Measurements from ENCODE around the gene ROCK2.
"Not testable (repeated sequence)": the region's sequence is repeated elsewhere in the genome, so short reads cannot be mapped to it uniquely, and the experiment has no call there.

The ROCK2 gene

DNA sequence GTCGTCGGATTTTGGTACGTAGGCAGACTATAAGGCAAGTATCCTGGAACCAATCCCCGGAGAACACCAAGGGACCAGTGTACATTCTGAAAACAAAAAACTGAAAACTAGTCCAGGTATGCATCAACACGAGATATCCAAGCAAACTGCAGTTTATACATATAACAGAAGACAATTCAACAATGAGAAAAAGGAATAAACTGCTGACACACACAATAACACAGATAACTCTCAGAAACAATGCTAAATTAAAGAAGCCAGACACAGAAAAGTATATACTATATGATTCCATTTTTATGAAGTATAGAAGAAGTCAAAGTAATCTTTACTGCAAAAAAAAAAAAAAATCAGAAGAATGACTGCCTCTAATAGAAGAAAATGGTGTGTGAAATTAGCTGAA, 5.9 kb downstream of the ROCK2 start:
- no peak for DNase-seq

DNA sequence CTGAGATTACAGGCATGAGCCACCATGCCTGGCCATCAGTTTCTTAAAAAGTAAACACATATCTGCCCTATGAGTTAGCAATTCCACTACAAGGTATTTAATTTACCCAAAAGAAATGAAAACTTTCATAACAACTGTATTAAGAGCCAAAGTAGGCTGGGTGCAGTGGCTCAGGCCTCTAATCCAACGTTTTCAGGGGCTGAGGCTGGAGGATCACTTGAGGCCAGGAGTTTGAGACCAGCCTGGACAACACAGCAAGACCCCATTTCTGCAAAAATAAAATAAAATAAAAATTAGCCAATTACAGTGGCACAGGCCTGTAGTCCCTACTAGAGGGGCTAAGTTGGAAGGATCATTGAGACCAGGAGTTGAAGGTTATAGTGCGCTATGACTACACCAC, 6.5 kb downstream of the ROCK2 start:
- DNase-seq: no peak

DNA sequence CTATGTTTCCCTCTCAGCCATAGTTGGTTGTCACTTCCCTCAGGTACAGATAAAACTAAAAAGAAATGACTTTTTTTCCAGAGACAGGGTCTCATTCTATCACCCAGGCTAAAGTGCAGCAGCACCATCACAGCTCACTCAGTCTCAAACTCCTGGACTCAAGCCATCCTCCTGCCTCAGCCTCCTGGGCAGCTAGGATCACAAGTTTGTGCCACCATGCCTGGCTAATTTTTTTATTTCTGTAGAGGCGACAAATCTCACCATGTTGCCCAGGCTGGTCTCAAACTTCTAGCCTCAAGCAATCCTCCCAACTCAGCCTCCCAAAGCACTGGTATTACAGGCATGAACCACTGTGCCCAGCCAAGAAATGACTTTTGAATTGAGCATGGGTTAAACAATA, 8.2 kb downstream of the ROCK2 start:
- no peak for DNase-seq

DNA sequence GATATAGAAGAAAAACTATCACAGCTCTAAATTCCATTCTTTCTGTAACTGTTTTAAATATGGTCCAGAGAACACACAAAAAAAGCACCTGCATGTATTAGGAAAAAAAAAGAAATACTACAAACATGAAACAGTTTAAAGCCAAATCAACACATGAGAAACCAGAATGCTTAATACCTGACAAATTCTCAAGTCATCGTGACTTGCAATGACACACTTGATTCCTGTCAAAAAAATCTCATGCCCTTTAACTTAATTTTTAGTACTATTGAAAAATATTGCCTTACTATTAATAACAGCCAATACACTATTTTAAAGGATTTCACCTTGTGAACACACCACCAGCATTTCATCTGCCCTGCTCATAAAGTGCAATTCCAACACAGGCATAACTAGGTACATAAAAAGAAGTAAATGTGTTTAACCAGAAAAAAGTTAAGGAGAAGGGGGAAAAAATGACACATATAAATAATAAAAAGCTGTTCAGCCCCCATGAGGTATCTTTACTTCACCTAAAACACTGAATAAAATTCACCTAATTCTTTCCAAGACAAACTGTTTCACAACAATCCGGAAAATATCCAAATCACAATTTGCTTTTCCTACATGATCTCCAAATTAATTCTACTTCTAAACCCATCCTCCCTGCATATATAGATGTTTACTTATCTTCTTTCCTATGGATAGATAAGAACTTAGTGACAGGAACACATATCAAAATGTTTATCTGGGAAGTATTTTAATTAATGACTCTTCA, 10.8 kb downstream of the ROCK2 start:
- no peak for DNase-seq

DNA sequence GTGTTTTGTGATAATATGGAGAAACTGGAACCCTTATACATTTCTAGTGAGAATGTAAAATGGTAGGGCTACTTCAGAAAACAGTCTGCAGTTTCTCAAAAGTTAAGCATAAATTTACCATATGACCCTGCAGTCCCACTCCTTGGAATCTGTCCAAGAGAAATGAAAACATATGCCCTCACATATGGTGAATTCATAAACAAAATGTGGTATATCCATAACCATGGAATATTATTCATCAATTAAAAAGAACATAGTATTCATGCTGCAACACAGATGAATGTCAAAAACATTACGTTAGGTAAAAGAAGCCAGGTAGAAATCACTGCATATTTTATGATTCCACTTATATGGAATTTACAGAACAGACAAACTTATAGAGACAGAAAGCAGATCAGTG, 11.8 kb downstream of the ROCK2 start:
- DNase-seq: no peak

DNA sequence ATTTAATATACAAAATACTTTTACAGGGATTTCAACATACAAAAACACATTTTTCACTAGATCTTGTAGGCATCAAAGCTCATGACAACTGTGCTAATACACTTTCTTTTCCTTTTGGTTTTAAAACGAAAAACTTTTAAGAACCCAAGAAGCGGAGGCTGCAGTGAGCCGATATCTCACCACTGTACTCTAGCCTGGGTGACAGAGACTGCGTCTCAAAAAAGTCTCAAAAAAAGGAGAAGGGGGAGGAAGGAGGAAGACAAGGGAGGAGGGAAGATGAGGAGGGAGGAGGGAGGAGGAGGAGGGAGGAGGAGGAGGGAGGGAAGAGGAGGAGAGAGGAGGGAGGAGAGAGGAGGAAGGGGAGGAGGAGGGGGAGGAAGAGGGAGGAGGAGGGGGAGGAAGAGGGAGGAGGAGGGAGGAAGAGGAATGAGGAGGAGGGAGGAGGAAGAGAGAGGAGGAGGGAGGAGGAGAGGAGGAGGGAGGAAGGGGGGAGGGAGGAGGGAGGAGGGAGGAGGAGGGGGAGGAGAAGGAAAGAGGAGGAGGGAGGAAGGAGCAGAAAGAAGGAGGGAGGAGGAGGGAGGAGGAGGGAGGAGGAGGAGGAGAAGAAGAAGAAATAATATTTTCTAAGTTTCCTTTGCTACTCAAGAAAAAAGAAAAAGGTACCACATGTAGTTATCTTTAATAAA, 13.8 kb downstream of the ROCK2 start:
- DNase-seq: no peak

DNA sequence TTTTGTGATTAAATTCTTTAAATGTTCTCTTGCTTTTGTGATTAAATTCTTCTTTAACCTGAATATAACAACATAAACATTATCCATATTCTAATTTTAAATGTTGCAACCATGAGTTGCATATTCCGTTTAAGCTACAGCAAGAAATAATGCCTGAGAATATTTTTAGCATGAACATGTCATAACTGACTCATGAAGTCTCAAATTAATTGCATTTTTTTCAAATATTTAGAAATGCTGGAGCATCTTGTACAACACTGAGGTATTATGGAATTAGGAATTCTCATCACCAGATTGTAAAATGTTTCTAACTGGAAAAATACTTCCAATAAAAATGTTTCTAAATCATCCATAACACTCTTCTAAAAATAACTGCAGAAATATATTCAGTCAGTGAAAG, 14.7 kb downstream of the ROCK2 start:
- no peak for DNase-seq

DNA sequence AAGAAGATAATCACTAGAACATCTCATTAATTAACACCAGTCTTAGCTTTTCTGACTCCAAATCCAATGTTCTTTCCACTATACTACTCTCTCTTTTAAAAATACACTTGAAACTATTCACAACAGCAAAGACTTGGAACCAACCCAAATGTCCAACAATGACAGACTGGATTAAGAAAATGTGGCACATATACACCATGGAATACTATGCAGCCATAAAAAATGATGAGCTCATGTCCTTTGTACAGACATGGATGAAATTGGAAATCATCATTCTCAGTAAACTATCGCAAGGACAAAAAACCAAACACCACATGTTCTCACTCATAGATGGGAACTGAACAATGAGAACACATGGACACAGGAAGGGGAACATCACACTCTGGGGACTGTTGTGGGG, 15.9 kb downstream of the ROCK2 start:
- not testable (repeated sequence) for DNase-seq

DNA sequence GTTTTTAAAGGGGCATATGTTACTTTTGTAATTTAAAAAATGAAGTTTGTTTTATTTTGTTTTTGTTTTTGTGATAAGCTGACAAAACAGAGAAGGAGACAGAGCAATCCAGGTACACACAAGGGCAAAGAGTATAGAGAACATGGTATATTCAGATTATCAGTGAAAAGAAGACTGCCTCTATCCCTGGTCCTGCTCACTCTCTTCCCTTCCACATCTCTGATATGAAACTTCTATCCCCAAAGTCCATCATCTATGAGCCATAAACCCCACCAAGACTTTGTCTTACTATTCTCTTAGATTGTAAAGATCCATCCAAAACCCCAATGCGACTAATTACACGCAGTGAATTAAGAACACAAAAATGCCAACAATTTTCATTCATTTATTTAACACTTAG, 16.6 kb downstream of the ROCK2 start:
- no peak for DNase-seq

DNA sequence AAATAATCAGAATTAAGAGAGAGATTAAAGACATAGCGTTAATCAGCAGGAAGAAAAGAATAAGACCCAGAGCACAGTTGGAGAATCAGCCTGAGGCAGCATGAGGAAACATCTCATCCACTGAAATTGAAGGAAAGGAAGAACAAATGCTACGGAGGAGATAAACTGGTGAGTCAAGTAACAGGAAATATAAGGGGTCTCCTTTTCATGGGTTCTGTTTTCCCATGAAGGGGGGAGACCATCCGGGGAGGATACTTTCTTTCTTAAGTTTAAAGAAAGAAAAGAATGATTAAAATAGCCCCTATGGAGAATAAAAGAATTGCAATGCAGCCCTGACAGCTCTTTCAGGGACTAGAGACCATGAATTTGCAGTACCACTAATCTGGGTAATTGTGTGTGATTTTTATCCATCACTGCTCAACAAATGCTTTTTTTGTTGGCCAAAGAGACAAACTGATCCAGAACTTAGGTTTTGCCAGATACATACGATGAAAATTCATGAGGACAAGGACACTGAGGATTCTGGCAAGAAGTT, 17.7 kb downstream of the ROCK2 start:
- no peak for DNase-seq

DNA sequence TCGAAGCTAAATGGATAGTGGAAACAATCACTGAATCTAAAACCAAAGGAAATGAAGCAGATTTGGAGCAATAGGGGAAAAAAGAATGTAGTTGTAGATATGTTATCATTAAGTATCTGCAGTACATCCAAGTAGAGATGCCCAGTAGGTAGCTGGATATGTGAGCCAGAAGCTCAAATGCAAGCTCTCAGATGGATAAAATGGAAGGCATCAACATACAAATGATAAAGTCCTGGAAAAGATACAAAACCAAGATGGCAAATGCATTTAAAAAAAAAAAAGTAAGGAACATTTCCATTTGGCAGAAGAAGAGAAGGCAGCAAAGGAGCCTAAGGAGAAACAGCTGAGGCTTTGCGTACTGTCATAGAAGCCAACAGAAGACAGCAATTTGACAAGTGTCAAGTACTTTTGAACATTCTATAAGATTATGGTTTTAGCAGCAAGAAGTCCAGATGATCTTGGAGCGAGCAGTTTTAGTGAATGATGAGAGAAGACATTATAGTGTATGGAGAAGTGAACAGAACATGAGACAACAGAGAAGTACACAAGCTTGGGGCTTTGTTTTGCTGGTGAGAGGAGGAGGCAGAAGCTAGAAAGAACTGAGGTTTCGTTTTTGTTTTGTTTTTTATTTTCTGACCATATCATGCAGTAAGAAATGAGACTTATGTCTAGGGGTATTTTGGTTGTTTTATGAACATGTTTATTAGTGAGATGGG, 18.3 kb downstream of the ROCK2 start:
- no peak for DNase-seq

DNA sequence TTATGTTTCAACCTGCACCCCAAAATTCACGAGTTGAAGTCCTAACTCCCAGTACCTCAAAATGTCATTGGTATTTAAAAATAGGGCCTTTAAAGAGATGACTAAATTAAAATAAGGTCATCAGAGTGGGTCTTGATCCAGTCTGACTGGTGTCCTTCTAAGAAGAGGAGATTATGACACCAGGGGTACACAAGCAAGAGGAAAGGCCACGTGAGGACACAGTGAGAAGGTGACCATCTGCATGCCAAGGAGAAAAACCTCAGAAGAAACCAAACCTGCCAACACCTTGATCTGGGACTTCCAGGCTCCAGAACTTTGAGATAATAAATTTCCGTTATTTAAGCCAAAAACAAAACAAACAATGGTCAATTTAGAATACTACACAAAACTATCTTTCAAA, 22.6 kb downstream of the ROCK2 start:
- no peak for DNase-seq

DNA sequence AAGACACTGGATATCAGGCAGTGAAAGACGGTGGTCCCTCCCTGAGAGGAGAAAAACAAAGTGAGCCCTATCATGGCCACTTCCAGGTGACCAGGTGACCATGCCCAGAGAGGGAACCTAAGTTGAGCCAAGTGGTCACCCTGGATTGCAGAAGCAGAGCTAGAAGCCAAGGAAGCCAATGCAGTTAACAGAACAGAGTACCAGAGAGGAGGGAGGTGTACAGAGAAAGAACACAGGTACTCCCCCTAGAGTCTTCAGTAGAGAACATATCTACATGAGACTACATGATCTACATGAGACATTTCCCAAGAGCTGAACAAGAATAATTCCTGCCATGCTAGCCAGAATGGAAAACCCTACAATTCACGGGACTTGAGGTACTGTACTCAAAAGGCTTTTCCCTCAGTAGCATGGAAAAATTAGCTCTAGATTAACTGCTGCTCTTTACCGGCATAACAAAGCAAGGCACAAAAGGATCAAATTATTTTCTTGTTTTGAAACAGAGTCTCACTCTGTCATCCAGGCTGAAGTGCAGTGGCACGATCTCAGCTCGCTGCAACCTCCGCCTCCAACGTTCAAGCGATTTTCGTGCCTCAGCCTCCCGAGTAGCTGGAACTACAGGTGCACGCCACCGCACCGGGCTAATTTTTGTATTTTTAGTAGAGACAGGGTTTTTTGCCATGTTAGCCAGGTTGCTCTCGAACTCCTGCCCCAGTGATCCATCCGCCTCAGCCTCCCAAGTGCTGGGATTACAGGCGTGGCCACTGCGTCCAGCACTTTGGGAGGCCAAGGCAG, 23.5 kb downstream of the ROCK2 start:
- DNase-seq: no peak

DNA sequence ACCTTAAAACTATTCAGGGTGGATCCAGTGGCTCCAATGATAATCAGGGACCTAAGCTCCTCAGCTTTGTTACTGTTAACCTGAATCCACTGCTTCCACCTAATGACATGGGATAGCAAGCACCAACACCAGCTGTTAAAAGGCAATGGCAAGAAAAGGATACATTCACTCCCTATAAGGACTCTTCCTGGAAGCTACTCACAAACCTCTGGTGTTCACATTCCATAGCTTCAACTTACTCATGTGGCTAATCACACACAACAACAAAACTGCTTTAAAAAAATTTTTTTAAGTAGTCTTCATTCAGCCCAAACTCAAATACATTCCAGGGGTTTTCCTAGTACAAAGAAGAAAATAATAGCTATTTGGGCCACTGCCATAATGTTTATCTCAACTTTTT, 24.5 kb downstream of the ROCK2 start:
- no peak for DNase-seq

DNA sequence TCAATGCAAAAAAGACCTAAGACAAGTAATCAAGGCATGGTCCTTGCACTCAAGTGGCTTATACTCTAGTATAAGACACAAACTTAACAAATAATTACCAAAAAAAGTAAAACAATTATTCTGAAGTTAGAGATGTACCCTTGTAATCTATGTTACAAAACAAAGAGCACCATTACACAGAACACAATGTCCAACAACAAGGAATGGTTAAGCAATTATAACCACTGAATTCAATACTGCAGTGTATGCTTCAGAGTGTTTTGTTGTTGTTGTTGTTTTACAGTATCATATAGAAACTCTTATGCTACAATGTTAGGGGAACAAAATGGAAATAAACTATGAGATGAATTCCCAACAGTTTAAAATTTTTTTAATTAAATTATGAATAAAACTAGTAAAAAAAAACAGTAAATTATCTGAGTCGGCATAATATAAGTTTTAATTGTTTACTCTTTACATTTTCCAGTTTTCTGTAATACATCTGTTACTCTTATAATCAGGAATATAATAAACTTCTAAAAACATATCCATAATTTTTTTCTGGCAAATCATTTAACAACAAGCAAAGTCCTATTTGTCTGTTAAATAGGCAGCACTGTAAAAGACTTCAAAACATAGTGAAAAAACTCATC, 29.2 kb downstream of the ROCK2 start:
- no peak for DNase-seq

DNA sequence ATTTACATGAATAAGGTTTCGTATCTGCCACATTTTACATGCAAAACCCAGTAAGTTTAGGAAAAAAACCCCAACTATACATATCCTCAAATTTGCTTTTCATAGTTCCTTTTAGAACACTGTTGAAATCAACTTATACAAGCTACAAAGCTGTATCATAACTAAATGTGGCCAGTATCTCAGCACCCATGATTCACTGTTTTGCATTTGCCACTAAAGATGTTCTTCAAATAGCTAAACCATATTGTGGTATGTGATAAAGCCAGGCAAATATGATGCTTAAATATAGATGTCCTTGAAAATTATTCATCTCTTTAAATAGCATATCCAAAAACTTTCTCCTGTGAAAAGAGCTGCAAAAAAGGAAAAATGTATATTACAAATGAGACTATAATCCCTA, 29.9 kb downstream of the ROCK2 start:
- no peak for DNase-seq

DNA sequence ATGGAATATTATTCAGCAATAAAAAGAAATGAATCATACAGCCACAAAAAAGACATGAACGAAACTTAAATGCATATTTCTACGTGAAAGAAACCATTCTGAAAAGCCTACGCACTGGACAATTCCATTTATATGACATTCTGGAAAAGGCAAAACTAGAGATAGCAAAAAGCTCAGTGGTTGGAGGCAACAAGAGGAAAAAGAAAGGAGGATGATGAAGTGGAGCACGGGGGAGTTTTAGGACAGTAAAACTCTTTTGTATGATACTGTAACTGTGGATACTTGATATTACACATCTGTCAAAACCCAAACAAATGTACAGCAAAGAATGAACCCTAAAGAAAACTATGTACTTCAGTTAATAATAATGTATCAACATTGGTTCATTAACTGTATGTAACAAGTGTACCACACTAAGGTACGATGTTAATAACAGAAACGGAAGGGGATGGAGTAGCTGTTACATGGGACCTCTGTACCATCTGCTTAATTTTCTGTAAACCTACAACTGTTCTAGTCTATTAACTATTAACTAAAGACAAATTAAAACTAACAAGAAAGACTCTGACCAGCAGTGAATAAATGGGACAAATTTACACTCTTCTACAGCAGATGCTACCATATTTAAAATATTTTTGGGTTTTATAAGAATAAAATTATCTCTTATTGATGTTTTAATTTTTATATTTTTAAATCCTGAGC, 31.5 kb downstream of the ROCK2 start:
- DNase-seq: no peak

DNA sequence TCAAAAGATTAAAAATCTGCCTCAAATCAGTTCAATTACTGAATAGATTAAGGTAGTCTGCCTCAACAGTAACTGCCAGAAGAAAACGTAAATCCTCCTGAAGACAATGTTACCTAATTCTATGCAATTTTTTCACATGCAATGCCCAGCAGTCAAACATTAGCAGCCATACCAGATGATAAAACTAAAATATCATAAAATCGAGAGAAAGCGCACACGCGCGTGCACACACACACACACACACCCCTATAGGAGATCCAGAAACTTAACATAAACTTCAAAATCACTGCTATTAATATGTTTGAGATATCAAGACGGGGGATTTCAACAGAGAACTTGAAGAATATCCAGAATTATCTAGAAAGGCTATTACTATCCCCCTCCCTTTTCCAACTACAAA, 32.9 kb downstream of the ROCK2 start:
- DNase-seq: no peak

DNA sequence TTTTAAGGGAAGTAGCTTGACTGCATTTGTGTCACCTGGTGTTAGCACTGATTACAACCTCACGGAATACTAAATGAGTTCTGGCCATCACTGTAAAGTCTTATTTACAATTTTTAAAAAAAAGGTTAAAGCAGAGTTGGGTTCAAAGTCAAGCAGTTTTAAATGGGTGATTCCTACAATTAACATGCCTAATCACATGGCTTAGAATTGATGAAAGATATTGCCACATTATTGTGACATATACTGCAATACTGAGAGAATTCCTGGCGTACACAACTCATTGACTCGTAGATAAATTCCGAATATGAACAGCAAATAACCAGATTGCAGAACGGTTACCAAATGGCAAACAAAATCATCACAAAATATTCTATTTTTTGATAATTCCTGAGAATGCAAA, 34.2 kb downstream of the ROCK2 start:
- DNase-seq: no peak

DNA sequence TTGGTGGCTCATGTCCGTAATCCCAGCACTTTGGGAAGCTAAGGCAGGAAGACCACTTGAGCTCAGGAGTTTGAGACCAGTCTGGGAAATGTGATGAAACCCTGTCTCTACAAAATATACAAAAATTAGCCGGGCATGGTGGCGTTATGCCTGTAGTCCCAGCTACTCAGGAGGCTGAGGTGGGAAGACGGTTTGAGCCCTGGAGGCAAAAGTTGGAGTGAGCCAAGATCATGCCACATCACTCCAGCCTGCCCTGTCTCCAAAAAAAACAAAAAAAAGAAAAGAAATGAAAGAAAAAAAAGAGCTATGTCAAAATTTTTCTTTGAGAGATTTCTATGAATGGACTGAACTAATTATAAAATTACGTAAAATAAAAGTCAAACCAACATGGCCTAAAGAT, 34.7 kb downstream of the ROCK2 start:
- DNase-seq: no peak

DNA sequence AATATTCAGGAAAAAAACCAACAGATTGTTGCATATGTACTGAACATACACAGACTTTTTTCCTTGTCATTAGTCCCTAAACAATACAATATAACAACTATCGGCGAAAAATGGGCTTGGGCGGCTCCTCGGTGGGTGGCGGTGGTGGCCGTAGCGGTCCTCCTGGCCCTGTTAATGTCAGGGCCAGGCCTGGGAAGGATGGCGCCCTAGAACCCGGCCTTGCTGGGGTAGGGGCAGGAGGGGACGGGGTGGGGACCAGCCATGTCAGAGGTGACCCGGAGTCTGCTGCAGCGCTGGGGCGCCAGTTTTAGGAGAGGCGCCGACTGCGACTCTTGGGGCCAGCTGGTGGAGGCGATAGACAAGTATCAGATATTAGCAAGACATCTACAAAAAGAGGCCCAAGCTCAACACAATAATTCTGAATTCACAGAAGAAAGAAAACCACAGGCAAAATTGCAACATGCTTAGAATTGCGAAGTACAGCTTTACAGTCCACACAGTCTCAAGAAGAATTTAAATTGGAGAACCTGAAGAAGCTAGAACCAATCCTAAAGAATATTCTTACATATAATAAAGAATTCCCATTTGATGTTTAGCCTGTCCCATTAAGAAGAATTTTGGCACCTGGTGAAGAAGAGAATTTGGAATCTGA, 36.5 kb downstream of the ROCK2 start:
- no peak for DNase-seq
